GM12892 (cell line): Measurements from ENCODE around the gene MYCBP2.

ENCODE experiments used
- POLR2A ChIP-seq: IDR thresholded peaks from 2 replicates; pipeline ENCODE4 v1.6.1; 2011; ENCODE audit warnings: low read depth, low read length, control low read depth
- POLR2AphosphoS5 ChIP-seq: IDR thresholded peaks from 2 replicates; pipeline ENCODE4 v1.6.1; 2011; ENCODE audit warnings: low read depth, low read length, control low read depth
- TAF1 ChIP-seq: IDR thresholded peaks from 2 replicates; pipeline ENCODE4 v1.6.1; 2011; ENCODE audit warnings: low read depth, mild to moderate bottlenecking, control low read depth, low read length, borderline replicate concordance

DNA sequence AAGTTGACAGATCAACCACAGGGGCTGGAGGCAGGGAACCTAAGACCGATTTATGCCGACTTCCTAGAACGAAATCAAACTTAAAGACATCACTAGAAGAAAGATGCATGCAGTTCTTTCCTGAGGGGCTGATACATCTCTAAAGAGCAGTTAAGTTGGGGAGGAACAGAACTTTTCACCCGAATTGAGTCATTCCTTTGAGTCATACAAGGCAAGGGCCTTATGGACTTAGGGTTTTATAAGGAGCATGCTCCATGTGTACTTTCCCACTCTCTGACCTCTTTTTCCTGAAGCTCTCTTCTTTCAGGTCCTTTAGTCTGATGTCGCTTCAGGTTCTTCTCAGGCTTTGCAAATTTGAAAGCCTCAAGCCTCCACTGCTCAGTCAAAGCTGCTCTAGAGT is 292.0 kb downstream of the MYCBP2 start:
- TF ChIP-seq POLR2A: no peak
- TF ChIP-seq TAF1: no peak
- TF ChIP-seq POLR2AphosphoS5: no peak
